ENCODE data around the gene RNF11. TPM values are rescaled to one million over a fixed set of nuclear protein-coding genes. Genes with fewer than 3 reads are reported as not detected.

RNF11 gene
- total RNA-seq, 1 experiment from 2014 or later, result 67.5 TPM

GRCh38 chr1:51316846-51317120 is 80.7 kb downstream of the RNF11 start:
- no peaks in the 10 kb centered on the region for H3K36me3 ChIP-seq (ENCODE audit: insufficient read depth, low read length, poor library complexity, severe bottlenecking)
- H3K27me3 ChIP-seq (replicated peaks; ENCODE audit: insufficient read depth, low read depth, low read length, poor library complexity), result no peaks in the 10 kb centered on the region
- H3K4me3 ChIP-seq (ENCODE audit: low read depth, low read length, poor library complexity, severe bottlenecking), result no peak overlapping the region
- BruUV-seq (replicated peaks), result no TSS peak
- no peak for TF ChIP-seq CTCF (conservative IDR thresholded peaks at IDR 0.05; ENCODE audit: low read depth, low read length)
- TF ChIP-seq EZH2 (IDR thresholded peaks at IDR 0.05; ENCODE audit: borderline replicate concordance, low read depth, low read length, poor library complexity, severe bottlenecking), result no peak
- intact Hi-C loops (cut with micrococcal nuclease; ENCODE audit: unreplicated experiment), result no loop called here
- no peak overlapping the region for H3K27ac ChIP-seq (ENCODE audit: low read depth, low read length, poor library complexity, severe bottlenecking)
- peaks cover 9% of the 10 kb centered on the region for H3K4me1 ChIP-seq (ENCODE audit: insufficient read depth, low read length, poor library complexity, severe bottlenecking)
- CTCF ChIA-PET, result no interaction called here
- no peaks in the 10 kb centered on the region for H3K9me3 ChIP-seq (ENCODE audit: low read depth, low read length, poor library complexity, severe bottlenecking)
- DNase-seq (ENCODE audit: low spot score), result no peak
- POLR2A ChIA-PET (ENCODE audit: low non-redundant PET), result no interaction called here

GRCh38 chr1:51317798-51318197 is 81.7 kb downstream of the RNF11 start:
- intact Hi-C loops (cut with micrococcal nuclease; ENCODE audit: unreplicated experiment), result no loop called here
- Histone ChIP-seq H3K27ac (ENCODE audit: low read depth, low read length, poor library complexity, severe bottlenecking) (no peak overlapping the region), H3K36me3 (ENCODE audit: insufficient read depth, low read length, poor library complexity, severe bottlenecking) (no peaks in the 10 kb centered on the region), H3K4me1 (ENCODE audit: insufficient read depth, low read length, poor library complexity, severe bottlenecking) (peaks cover 9% of the 10 kb centered on the region), H3K9me3 (ENCODE audit: low read depth, low read length, poor library complexity, severe bottlenecking) (no peaks in the 10 kb centered on the region), H3K27me3 (replicated peaks; ENCODE audit: insufficient read depth, low read depth, low read length, poor library complexity) (no peaks in the 10 kb centered on the region), H3K4me3 (ENCODE audit: low read depth, low read length, poor library complexity, severe bottlenecking) (no peak overlapping the region)
- DNase-seq (ENCODE audit: low spot score), result no peak
- POLR2A ChIA-PET (ENCODE audit: low non-redundant PET), result no interaction called here
- CTCF ChIA-PET, result interaction anchor here (0.6 kb wide), 1 partner anchor 1393 kb away, joined by 3 read pairs; no protein-coding TSS in a partner anchor
- BruUV-seq (replicated peaks), result no TSS peak
- no peak for TF ChIP-seq EZH2 (IDR thresholded peaks at IDR 0.05; ENCODE audit: borderline replicate concordance, low read depth, low read length, poor library complexity, severe bottlenecking)
- no peak for TF ChIP-seq CTCF (conservative IDR thresholded peaks at IDR 0.05; ENCODE audit: low read depth, low read length)

- intact Hi-C loops (cut with micrococcal nuclease; ENCODE audit: unreplicated experiment), result no loop called here
- no peak for DNase-seq (ENCODE audit: low spot score)
- H3K27ac ChIP-seq (ENCODE audit: low read depth, low read length, poor library complexity, severe bottlenecking), result no peak overlapping the region
- POLR2A ChIA-PET (ENCODE audit: low non-redundant PET), result no interaction called here
- TF ChIP-seq CTCF (conservative IDR thresholded peaks at IDR 0.05; ENCODE audit: low read depth, low read length), result no peak
- TF ChIP-seq EZH2 (IDR thresholded peaks at IDR 0.05; ENCODE audit: borderline replicate concordance, low read depth, low read length, poor library complexity, severe bottlenecking), result no peak
- H3K4me1 ChIP-seq (ENCODE audit: insufficient read depth, low read length, poor library complexity, severe bottlenecking), result no peaks in the 10 kb centered on the region
- H3K9me3 ChIP-seq (ENCODE audit: low read depth, low read length, poor library complexity, severe bottlenecking), result no peaks in the 10 kb centered on the region
- BruUV-seq (replicated peaks), result no TSS peak
- H3K36me3 ChIP-seq (ENCODE audit: insufficient read depth, low read length, poor library complexity, severe bottlenecking), result no peaks in the 10 kb centered on the region
- no peaks in the 10 kb centered on the region for H3K27me3 ChIP-seq (replicated peaks; ENCODE audit: insufficient read depth, low read depth, low read length, poor library complexity)
- CTCF ChIA-PET, result no interaction called here
- H3K4me3 ChIP-seq (ENCODE audit: low read depth, low read length, poor library complexity, severe bottlenecking), result no peak overlapping the region
Measured at GRCh38 chr1:51320967-51321923, 85.2 kb downstream of the RNF11 start.
